GM19238 (cell line): ENCODE measurements around the gene MAPK8IP3.
"Not testable (repeated sequence)": the region's sequence is repeated elsewhere in the genome, so short reads cannot be mapped to it uniquely, and the experiment has no call there.

ENCODE experiments used
- DNase-seq: peaks from one replicate; pipeline ENCODE4 v3.0.0; 2011; ENCODE audit warnings: low spot score; ENCODE audit not compliant: insufficient read length

Gene MAPK8IP3

GRCh38 chr16:1710811-1711507 lies 5.0 kb downstream of the MAPK8IP3 start:
- no peak for DNase-seq

GRCh38 chr16:1712791-1713261 lies 6.8 kb downstream of the MAPK8IP3 start:
- no peak for DNase-seq

- no peak for DNase-seq
Observed at GRCh38 chr16:1713331-1713730, 7.3 kb downstream of the MAPK8IP3 start.

GRCh38 chr16:1713933-1714332 lies 7.9 kb downstream of the MAPK8IP3 start:
- DNase-seq: peak; percentile 45

- no peak for DNase-seq
Observed at GRCh38 chr16:1715220-1715619, 9.2 kb downstream of the MAPK8IP3 start.

- DNase-seq: not testable (repeated sequence)
Observed at GRCh38 chr16:1718236-1718635, 12.2 kb downstream of the MAPK8IP3 start.

- not testable (repeated sequence) for DNase-seq
Observed at GRCh38 chr16:1719559-1720229, 13.7 kb downstream of the MAPK8IP3 start.

GRCh38 chr16:1721372-1721771 lies 15.4 kb downstream of the MAPK8IP3 start:
- no peak for DNase-seq

- no peak for DNase-seq
Observed at GRCh38 chr16:1723450-1724147, 17.6 kb downstream of the MAPK8IP3 start.

GRCh38 chr16:1724491-1724890 lies 18.5 kb downstream of the MAPK8IP3 start:
- DNase-seq: no peak

GRCh38 chr16:1726661-1727502 lies 20.9 kb downstream of the MAPK8IP3 start:
- DNase-seq: no peak

- DNase-seq: no peak
Observed at GRCh38 chr16:1727651-1728624, 21.9 kb downstream of the MAPK8IP3 start.

- DNase-seq: no peak
Observed at GRCh38 chr16:1729026-1729425, 23.0 kb downstream of the MAPK8IP3 start.

GRCh38 chr16:1729445-1729844 lies 23.4 kb downstream of the MAPK8IP3 start:
- no peak for DNase-seq

- no peak for DNase-seq
Observed at GRCh38 chr16:1731073-1731472, 25.1 kb downstream of the MAPK8IP3 start.

- DNase-seq: no peak
Observed at GRCh38 chr16:1731603-1732002, 25.6 kb downstream of the MAPK8IP3 start.

- no peak for DNase-seq
Observed at GRCh38 chr16:1732071-1732470, 26.1 kb downstream of the MAPK8IP3 start.

GRCh38 chr16:1732551-1732987 lies 26.6 kb downstream of the MAPK8IP3 start:
- DNase-seq: not testable (repeated sequence)

GRCh38 chr16:1734123-1734522 lies 28.1 kb downstream of the MAPK8IP3 start:
- DNase-seq: no peak

GRCh38 chr16:1734816-1735215 lies 28.8 kb downstream of the MAPK8IP3 start:
- no peak for DNase-seq
